Measurements from ENCODE around the gene LIPM. TPM values are rescaled to one million over a fixed set of nuclear protein-coding genes. Genes with fewer than 3 reads are reported as not detected.

LIPM gene, protein sequence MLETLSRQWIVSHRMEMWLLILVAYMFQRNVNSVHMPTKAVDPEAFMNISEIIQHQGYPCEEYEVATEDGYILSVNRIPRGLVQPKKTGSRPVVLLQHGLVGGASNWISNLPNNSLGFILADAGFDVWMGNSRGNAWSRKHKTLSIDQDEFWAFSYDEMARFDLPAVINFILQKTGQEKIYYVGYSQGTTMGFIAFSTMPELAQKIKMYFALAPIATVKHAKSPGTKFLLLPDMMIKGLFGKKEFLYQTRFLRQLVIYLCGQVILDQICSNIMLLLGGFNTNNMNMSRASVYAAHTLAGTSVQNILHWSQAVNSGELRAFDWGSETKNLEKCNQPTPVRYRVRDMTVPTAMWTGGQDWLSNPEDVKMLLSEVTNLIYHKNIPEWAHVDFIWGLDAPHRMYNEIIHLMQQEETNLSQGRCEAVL
- total RNA-seq = not detected

DNA sequence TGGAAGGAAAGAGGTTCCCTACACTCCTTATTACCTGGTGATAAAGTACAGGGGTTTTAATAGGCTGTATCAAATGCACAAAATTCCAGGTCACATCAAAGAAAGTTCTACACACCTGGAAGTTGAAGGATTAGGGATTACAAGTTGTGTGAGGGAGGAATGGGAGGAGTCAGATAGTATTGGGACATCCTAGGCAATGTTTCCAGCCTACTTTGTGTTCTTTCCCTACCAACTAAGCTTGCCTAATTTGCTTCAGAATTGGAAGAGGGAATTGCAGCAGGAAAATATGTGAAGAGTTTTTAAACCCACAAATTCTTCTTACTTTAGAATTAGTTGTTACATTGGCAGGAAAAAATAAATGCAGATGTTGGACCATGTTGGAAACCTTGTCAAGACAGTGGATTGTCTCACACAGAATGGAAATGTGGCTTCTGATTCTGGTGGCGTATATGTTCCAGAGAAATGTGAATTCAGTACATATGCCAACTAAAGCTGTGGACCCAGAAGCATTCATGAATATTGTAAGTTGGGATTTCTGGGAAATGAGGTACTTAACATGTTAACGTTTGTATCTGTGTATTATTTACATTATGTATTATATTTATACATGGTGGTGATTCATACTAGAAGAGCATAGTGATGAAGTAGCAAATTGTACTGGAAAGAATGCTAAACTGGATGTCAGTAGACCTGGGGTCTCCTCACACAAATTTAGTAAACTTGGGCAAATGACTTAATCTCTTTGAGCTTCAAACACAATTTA is at the start of gene LIPM:
Gene LIPM, plus strand, starts transcription at position 208 of the 763 bp plus-strand sequence. Its CDS starts 167 bp downstream, at position 375.
- peaks cover 5% of the 10 kb centered on the region for H3K27me3 ChIP-seq (ENCODE audit: insufficient read depth, low read length)
- H3K4me3 ChIP-seq (ENCODE audit: low read length) = no peak within 1 kb of the TSS
- H3K9me3 ChIP-seq (ENCODE audit: low read depth, low read length) = no peaks in the 10 kb centered on the region
- no peaks in the 10 kb centered on the region for H3K4me1 ChIP-seq (ENCODE audit: insufficient read depth, low read length)

- Histone ChIP-seq H3K4me3 (ENCODE audit: low read length) (no peak overlapping the region), H3K27me3 (ENCODE audit: insufficient read depth, low read length) (no peaks in the 10 kb centered on the region), H3K9me3 (ENCODE audit: low read depth, low read length) (no peaks in the 10 kb centered on the region), H3K4me1 (ENCODE audit: insufficient read depth, low read length) (peaks cover 4% of the 10 kb centered on the region)
Observed at GRCh38 chr10:88754287-88754686, 48.2 kb upstream of the LIPM start.

GRCh38 chr10:88755753-88756152 is 46.8 kb upstream of the LIPM start:
- H3K27me3 ChIP-seq (ENCODE audit: insufficient read depth, low read length) = no peaks in the 10 kb centered on the region
- H3K9me3 ChIP-seq (ENCODE audit: low read depth, low read length) = no peaks in the 10 kb centered on the region
- no peak overlapping the region for H3K4me3 ChIP-seq (ENCODE audit: low read length)
- H3K4me1 ChIP-seq (ENCODE audit: insufficient read depth, low read length) = peaks cover 10% of the 10 kb centered on the region

GRCh38 chr10:88756660-88757059 is 45.9 kb upstream of the LIPM start:
- no peak overlapping the region for H3K4me3 ChIP-seq (ENCODE audit: low read length)
- H3K4me1 ChIP-seq (ENCODE audit: insufficient read depth, low read length) = peaks cover 10% of the 10 kb centered on the region
- no peaks in the 10 kb centered on the region for H3K27me3 ChIP-seq (ENCODE audit: insufficient read depth, low read length)
- H3K9me3 ChIP-seq (ENCODE audit: low read depth, low read length) = no peaks in the 10 kb centered on the region

- Histone ChIP-seq H3K4me3 (ENCODE audit: low read length) (no peak within 1 kb of the TSS), H3K9me3 (ENCODE audit: low read depth, low read length) (no peaks in the 10 kb centered on the region), H3K27me3 (ENCODE audit: insufficient read depth, low read length) (no peaks in the 10 kb centered on the region), H3K4me1 (ENCODE audit: insufficient read depth, low read length) (peaks cover 10% of the 10 kb centered on the region)
Observed at GRCh38 chr10:88759366-88760101, 43.0 kb upstream of the LIPM start, which contains the start of gene LIPN. Gene LIPN (plus strand): TSS chr10:88760020. CDS start chr10:88761406, 1,386 bp downstream.

- Histone ChIP-seq H3K4me3 (ENCODE audit: low read length) (no peak overlapping the region), H3K9me3 (ENCODE audit: low read depth, low read length) (no peaks in the 10 kb centered on the region), H3K4me1 (ENCODE audit: insufficient read depth, low read length) (peaks cover 19% of the 10 kb centered on the region), H3K27me3 (ENCODE audit: insufficient read depth, low read length) (no peaks in the 10 kb centered on the region)
Observed at GRCh38 chr10:88762906-88763305, 39.6 kb upstream of the LIPM start.

DNA sequence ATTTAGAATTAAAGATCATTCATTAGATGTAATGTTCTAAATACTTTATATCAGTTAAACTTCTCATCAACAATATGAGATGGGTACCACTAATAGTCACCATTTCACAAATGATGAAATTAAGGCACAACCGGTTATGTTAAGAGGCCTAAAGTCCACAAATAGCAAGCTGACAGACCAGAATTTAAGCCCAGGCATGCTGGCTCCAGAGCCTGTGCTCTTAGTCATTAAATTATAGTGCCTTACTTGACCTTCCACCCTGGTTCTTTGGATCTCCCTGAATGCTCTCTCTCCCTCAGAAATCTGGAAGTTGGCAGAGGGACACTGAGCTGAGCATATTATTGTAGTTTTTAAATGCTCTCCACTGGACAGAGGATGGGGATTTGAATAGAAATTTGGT is 39.1 kb upstream of the LIPM start:
- Histone ChIP-seq H3K4me1 (ENCODE audit: insufficient read depth, low read length) (peaks cover 19% of the 10 kb centered on the region), H3K4me3 (ENCODE audit: low read length) (no peak overlapping the region), H3K27me3 (ENCODE audit: insufficient read depth, low read length) (no peaks in the 10 kb centered on the region), H3K9me3 (ENCODE audit: low read depth, low read length) (no peaks in the 10 kb centered on the region)

DNA sequence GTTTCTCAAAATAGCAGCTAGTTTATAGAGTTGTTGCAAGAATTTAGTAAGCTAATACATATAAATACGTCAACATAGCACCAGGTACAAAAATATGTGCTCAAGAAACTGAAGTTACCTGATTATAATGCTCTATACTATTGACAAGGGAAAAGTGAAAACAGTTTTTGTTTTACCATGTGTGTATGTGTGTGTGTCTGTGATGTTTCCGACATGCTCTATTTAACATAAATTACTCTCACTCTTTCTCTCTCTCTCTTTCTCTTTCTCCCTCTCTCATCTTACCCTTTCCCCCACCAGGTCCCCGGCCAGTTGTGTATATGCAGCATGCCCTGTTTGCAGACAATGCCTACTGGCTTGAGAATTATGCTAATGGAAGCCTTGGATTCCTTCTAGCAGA is 38.4 kb upstream of the LIPM start:
- Histone ChIP-seq H3K4me3 (ENCODE audit: low read length) (no peak overlapping the region), H3K27me3 (ENCODE audit: insufficient read depth, low read length) (no peaks in the 10 kb centered on the region), H3K9me3 (ENCODE audit: low read depth, low read length) (no peaks in the 10 kb centered on the region), H3K4me1 (ENCODE audit: insufficient read depth, low read length) (peaks cover 17% of the 10 kb centered on the region)

DNA sequence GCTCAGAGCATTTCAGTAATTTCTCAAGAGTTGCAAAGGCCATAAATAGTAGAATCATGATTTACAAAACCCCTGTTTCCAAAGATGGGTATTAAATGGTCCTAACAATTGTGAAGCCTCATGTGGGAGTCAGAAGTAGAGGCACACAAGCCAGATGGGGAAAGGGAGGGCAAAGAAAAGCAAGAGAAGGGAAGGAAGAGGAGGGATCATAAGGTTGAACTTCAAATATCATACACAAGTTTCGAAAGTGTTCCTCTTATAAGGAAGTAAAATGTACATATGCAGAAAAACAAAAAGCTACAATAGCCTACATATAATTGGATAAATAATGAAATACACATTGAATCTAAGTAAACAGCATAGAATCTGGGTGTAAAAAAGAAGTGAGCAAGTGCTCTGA is 36.7 kb upstream of the LIPM start:
- Histone ChIP-seq H3K9me3 (ENCODE audit: low read depth, low read length) (no peaks in the 10 kb centered on the region), H3K4me3 (ENCODE audit: low read length) (no peak overlapping the region), H3K27me3 (ENCODE audit: insufficient read depth, low read length) (no peaks in the 10 kb centered on the region), H3K4me1 (ENCODE audit: insufficient read depth, low read length) (peaks cover 9% of the 10 kb centered on the region)

- H3K4me3 ChIP-seq (ENCODE audit: low read length) = no peak overlapping the region
- no peaks in the 10 kb centered on the region for H3K9me3 ChIP-seq (ENCODE audit: low read depth, low read length)
- no peaks in the 10 kb centered on the region for H3K27me3 ChIP-seq (ENCODE audit: insufficient read depth, low read length)
- H3K4me1 ChIP-seq (ENCODE audit: insufficient read depth, low read length) = peaks cover 9% of the 10 kb centered on the region
Observed at GRCh38 chr10:88769384-88769783, 33.1 kb upstream of the LIPM start.

- Histone ChIP-seq H3K27me3 (ENCODE audit: insufficient read depth, low read length) (no peaks in the 10 kb centered on the region), H3K9me3 (ENCODE audit: low read depth, low read length) (no peaks in the 10 kb centered on the region), H3K4me1 (ENCODE audit: insufficient read depth, low read length) (no peaks in the 10 kb centered on the region), H3K4me3 (ENCODE audit: low read length) (no peak overlapping the region)
Observed at GRCh38 chr10:88781206-88781605, 21.3 kb upstream of the LIPM start.

- H3K4me1 ChIP-seq (ENCODE audit: insufficient read depth, low read length) = no peaks in the 10 kb centered on the region
- H3K27me3 ChIP-seq (ENCODE audit: insufficient read depth, low read length) = no peaks in the 10 kb centered on the region
- H3K9me3 ChIP-seq (ENCODE audit: low read depth, low read length) = no peaks in the 10 kb centered on the region
- no peak overlapping the region for H3K4me3 ChIP-seq (ENCODE audit: low read length)
Observed at GRCh38 chr10:88782222-88782621, 20.3 kb upstream of the LIPM start.

- no peaks in the 10 kb centered on the region for H3K9me3 ChIP-seq (ENCODE audit: low read depth, low read length)
- H3K4me1 ChIP-seq (ENCODE audit: insufficient read depth, low read length) = no peaks in the 10 kb centered on the region
- H3K4me3 ChIP-seq (ENCODE audit: low read length) = no peak overlapping the region
- no peaks in the 10 kb centered on the region for H3K27me3 ChIP-seq (ENCODE audit: insufficient read depth, low read length)
Observed at GRCh38 chr10:88783724-88784123, 18.8 kb upstream of the LIPM start.

DNA sequence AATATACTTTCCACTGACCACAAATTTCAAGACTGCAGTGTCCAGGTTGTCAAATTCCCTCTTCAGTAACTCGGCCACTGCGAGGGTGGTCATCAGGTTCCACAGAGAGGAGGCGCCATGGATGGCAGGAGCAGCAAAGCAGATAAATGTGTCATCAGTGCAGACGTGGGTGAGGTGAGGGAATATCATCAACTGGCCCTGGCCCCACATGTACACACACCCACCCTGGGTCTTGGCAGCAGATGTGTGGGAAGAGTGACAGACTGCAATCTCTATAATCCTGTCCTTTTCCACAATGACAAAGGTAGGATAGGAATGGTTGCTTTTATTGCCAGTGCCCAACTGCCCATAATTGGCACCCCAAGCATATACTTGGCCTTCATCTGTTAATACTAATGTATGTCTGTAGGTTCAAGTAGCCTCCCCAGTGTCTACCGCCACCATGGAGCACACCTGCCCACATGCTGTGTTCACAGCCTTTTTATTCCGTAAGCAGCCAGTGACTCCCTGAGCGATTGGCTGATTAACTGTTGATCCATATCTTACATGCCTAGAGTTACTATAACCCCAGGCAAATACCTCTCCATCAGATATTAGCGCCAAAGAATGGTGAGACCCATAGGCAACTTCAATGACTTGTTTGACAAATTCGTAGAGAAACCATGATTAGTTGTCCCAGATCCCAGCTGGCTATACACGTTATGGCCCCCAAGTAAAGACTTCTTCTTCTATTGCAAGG is 16.3 kb upstream of the LIPM start:
- Histone ChIP-seq H3K4me3 (ENCODE audit: low read length) (no peak overlapping the region), H3K27me3 (ENCODE audit: insufficient read depth, low read length) (no peaks in the 10 kb centered on the region), H3K9me3 (ENCODE audit: low read depth, low read length) (no peaks in the 10 kb centered on the region), H3K4me1 (ENCODE audit: insufficient read depth, low read length) (no peaks in the 10 kb centered on the region)
